GM18873 (cell line): Measurements from ENCODE around the gene USH2A.
"Not testable (repeated sequence)": the region's sequence is repeated elsewhere in the genome, so short reads cannot be mapped to it uniquely, and the experiment has no call there.

ENCODE experiments used
- ATAC-seq: cut with Tn5 transposase; IDR thresholded peaks from one replicate; pipeline ENCODE4 v1.9.1; 2021; ENCODE audit warnings: mild to moderate bottlenecking, moderate library complexity, moderate number of reproducible peaks; ENCODE audit not compliant: unreplicated experiment, low FRiP score

The USH2A gene

DNA sequence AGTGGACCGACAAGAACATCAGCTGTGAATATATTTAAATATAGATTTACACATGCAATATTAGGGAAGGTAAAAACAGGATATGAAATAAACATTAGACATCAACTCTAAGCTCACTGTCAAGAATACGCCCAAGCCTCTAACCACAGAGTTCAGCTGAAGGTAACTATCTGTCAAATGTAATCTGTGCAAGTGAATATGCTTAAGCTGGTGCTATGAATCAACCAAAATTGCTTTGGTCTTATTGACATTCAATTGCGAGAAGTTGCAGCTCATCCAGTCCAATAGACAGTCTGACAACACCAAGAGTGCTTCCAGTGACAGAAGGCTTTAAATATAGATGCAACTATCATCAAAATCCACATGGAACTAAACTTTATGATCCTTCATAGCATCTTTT is 32.3 kb downstream of the USH2A start:
- no peak for ATAC-seq

DNA sequence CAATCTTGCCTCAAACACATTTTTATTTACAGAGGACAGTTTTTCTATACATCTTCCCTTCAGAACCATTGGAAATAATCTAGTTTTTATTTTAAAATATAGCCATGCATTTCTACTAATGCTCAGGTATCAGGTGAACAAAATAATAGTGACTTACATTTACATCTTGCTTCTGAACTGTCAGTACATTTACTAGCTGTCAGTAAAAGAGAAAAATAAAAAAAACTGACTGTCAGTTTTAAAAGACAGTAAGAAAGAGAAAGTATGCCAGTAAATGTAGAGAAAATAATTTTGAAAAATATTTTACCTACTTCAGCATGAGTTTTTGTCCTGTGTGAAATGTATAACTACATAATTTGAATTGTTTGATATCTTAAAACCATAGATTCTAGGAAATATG is 33.5 kb downstream of the USH2A start:
- ATAC-seq: no peak

DNA sequence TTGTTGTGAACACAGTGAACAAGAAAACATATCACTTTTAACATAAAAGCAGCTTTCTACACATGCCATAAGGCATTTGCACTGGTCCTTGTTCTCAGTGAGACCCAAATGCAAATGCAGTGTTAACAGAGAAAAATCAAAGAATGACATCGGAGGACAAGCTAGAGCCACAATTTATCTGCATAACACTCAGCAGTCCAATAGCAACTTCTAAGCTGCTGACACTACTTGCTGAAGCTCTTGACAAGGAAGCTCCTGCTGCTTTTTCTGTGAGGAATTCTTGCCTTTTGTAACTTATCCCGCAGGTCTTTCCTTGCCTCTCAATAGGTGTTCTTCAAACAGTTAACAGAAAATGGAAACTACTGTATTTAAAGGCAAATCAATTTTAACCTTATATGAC is 34.7 kb downstream of the USH2A start:
- ATAC-seq: no peak

DNA sequence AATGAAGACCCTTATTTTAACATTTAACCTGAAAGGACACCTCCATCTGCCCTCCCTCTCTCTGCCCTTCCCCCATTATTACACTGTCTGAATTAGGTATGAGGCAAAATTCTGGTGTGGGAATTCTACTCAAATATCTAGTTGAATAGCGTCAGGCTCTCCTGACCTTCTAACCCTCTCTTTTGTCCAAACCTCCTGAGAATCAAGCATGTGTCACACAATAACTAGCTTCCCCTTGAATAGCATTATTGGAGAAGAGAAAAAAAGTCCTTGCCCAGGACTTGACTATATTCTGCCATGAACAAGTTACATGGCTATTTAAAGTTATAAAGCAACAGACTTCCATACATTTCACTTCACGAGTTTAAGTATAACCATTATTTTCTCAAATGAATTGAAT is 35.5 kb downstream of the USH2A start:
- ATAC-seq: no peak

DNA sequence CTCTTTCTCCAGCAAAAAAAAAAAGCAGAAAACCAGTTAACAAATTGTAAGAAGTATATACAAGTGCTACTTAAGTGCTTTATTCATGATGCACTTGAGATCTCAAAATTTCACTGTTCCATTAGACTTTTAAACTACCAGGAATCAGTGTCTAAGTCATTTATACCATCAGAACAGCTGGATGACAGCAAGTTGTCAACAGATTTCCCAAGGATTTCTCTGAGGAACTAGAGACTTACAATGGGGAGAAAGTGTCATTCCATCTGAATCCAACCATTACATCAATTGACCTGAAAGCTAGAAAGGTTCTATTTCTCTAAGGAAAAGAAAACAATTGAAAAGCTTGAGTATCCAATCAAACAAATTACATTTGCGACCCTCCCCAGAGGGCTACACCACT is 43.8 kb downstream of the USH2A start:
- no peak for ATAC-seq

DNA sequence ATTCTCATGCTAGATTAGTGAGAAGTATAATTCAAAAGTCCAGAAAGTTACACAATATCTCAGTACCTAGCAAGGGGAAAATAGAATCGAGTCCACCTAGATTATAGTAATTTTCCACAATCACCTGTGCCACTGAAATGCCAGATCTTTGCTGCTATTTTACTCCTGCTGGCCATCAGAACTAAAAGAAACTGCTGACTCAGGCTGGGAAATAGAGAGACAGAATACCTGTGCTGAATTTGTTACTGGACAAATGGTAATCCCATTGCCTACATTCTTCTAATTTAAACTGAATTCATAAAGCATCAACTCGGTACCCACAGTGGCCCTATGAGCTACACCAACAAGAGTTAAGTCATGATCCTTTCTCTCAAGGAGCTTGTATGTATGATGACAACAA is 55.0 kb downstream of the USH2A start:
- ATAC-seq: no peak

DNA sequence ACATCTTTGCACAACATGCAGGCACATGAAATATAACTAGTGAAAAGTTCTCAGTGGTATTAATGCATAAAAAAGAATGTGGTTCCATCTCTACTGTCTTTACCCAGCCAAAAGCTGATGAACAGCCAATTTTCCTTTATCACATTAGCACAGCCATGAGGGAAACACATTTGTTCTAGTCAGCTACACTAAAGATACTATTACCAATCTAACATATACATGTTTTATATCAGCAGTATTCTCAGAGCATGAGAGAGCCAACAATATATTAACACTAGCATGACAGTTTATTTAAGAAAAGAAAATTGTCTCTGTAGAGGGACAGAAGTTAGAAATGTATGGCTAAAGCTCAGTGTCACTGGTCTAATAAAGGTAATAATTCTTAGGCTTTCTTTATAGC is 56.3 kb downstream of the USH2A start:
- ATAC-seq: no peak

DNA sequence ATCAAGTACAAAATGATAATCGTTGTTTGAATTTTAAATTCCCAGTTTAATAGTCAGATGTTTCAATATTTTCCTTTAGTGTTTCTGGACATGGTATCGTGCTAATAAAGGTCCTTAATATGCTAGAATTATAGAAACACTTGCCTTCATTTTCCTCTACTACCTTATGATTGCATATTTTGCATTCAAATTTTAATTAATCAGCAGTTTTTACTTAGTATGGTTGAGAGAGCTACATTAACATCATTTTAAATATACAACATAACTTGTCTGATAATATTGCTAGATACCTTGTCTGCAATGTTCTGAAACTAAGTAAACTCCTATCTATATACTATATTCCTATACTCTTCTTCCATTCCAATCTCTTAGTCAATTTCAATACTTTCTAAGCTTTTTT is 66.3 kb downstream of the USH2A start:
- ATAC-seq: no peak

DNA sequence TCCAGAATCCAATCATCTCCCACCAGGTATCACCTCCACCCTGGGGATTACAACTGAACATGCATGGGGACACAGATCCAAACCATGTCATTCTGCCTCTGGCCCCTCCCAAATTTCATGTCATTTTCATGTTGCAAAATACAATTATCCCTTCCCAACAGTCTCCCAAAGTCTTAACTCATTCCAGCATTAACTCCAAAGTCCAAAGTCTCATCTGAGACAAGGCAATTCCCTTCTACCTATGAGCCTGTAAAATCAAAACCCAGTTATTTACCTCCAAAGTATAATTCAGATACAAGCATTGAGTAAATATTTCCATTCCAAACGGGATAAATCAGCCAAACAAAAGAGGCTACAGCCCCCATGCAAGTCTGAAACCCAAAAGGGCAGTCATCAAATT is 73.1 kb downstream of the USH2A start:
- ATAC-seq: no peak

DNA sequence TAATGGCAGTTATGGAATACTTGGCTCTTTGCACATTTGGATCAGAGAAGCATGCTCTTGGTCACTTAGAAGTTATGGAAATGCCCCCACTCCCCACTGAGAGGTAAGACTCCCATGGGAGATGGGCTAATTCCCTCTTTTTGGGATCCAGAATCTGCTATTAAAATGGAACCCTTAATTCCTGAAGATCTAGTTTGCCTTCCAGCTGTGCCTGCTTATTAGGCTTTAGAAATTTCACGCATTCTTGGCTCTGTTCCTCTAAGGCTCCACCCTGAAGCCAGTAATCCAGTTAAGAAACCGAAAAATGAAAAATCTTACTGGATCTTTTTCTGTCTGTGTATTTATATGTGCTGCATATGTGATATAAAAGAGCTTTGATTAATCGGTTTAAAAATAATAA is 76.7 kb downstream of the USH2A start:
- ATAC-seq: no peak

DNA sequence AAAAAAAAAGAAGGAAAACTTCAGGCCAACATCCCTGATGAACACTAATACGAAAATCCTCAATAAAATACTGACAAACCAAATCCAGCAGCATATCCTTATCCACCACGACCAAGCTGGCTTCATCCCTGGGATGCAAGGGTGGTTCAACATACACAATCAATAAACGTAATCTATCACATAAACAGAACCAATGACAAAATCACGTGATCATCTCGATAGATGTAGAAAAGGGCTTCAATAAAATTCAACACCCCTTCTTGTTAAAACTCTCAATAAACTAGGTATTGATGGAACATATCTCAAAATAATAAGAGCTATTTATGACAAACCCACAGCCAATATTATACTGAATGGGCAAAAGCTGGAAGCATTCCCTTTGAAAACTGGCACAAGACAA is 82.7 kb downstream of the USH2A start:
- not testable (repeated sequence) for ATAC-seq

DNA sequence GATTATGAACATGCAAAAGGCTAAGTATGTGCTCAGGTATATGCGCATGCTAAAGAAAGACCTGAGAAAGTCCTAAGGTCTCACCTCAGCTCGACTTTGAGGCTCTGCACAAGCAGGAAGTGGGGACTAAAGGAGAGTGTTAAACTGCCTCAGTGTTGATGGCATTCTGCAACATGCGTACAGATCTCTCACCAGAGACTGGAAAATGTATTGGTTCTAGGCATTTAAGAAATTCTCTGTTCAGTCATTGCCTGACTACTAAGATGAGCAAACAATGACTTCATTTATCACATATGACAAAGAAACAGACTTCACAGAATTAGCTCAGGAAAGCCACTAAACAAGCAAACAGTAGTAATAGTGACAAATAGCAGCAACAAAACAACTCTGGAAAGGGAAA is 90.8 kb downstream of the USH2A start:
- ATAC-seq: no peak

DNA sequence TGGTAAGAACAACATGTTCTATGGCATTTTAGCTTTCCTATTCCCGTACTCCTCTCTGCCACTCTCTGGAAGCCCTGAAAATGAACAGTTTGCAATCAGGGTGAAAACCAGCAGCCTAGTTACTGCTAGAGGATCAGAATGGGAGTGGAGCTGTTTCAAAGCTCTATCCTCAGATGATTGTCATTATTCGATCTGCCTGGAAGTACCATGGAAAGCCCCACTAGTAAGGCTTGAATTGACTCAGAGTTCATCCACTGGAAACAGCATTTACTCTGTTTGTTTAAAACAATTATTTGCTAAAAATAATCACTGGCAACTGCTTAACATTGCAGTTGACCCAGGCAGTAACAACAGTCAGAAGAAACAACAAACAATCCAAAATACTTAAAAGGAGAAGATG is 91.2 kb downstream of the USH2A start:
- ATAC-seq: no peak

DNA sequence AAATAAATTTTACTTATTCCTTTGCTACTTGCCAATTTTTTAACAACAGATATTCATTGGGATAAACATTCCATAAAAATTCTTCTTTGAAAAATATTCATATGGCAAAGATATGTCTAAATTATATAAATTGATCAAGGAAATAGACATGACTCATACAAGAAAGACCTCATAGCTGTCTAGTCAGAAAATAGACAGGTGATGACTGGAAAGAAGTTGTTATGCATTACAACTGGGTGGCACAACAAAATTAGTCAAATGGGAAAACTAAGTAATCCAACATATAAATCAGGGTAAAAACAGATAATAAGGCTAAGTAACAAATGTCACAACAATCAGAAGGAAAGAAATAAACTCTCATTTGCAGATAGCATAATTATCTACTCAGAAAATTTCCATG is 92.0 kb downstream of the USH2A start:
- no peak for ATAC-seq

DNA sequence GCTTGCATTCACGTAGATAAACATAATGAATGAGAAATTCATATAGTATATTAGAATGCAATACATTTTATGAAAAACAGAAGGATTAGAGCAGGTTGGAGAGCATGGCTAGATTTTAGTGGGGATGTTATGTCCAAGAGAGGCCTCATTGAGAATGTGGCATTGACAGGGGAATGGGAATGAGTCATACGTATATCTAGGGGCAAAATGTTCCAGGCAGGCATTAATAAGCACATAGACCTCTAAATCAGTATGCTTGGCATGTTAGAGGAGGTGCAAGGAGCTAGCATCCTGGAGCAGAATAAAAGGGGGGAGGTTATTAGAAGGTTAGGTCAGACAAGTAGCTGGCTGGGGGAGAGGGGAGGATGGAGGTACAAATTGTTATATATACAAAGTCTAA is 93.0 kb downstream of the USH2A start:
- no peak for ATAC-seq

DNA sequence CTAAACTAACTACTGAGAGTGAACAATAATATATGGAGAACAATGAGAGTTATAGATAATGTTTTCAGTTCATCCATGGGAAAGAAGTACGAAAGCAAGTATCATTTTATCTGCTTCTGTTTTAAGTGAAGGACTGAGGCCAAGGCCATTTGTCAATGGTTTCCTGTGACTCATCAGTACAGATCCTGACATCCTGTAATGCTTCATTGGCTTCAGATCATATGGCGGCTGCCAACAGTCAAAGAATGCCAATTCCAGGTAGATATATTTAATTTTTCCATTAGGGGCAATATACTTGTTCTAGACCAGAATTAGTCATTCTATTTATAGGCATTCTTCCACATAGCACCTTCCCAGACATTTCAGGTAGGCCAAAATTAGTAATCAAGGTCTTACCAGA is 97.3 kb downstream of the USH2A start:
- ATAC-seq: no peak

DNA sequence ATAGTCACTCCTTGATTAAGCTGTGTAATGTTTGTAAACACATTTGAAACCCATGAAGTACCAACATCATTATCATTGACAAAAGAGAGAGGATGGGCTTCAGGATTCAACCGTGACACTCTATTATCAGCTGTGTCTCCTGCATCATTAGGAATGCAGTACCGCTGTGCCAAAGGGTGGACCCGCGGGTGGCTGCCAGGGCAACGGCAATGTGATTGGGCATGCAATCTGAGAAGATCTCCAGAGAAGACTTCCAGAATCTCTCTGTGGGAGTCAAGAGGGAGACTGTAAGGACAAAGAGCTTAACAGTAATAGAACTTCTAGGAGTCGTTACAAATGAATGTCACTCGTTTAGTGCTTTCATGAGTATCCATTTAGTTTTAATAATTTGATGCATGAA is 97.9 kb downstream of the USH2A start:
- no peak for ATAC-seq

DNA sequence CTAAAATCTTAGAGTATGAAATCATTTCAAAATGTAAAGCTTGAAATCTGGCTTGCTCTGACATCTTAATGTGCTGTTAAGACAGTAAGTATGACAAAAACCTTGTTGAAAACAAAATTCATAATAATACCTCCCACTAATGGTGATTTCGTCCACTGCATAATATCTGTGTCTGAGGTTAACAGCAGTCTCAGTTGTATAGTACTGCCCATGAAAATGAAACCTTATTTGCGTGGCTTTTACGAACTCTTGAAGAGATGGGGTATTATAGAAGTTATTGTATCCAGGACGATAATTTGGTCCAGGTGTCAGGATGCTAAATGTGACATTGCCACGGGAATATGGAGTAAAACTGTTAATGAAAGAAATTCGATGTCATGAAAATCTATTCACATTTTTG is 99.9 kb downstream of the USH2A start:
- no peak for ATAC-seq

DNA sequence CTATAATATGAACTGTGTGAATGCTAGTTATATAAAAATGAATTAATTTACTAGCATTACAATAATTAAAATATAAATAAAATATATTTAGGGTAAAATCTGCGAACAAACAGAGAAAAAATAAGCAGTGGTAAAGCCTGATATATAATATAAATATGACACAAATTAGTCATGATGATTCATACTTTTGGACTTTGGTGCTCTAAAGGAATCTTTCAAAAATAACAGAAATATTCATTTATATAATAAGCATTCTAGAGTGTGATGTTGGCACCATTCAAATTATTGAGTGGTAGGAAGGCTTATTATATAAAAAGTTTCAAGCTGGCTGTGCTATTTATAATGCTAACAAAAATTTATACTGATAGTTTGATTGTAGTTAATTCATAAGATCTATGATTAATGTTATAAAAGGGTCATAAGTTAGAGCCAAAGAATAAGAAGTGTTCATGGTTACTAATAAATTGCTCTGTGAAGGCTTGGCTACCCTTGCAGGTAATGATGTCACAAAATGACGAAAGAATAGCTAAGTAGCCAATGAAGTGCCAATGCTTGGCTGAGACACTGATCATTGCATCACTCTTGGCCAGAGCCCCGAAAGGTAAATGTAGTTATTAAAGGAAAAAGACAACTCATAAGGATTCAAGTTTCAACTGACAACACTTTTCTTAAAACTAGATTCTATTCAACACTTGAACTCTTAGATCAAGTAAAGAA is 108.7 kb downstream of the USH2A start:
- ATAC-seq: no peak

DNA sequence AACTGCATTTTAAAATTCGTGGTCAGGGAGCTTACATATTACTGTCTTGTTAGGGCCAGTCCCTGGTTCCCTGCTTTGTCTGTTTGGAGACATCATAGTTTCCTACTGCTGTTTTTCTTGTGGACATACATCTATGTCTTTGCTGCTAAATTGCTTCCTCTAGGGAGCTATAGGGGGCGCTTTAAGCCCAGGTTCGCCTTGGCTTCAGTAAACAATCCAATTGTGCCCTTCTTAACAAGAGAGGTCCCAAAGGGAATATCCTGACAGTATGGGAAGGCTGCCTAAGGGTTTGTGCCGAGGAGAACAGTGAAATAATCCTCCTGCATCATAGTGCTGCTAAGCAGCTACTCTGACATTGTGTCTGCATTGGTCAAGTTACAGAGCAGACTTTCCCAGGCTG is 112.5 kb downstream of the USH2A start:
- ATAC-seq: no peak

DNA sequence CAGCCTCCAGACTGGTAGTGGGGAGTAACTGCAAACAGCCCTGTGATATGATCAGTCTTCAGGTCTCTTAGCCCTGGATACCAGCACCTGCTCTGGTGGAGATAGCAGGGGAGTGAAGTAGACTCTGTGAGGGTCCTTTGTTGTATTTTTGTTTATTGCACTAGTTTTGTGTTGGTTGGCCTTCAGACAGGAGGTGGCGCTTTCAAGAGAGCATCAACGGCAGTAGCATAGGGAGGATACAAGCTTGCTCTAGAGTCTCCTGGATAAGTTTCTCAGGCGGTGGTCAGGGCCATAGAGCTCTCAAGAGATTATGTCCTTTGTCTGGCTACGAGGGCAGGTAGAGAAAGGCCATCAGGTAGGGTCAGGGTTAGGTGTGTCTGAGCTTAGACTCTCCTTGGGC is 116.4 kb downstream of the USH2A start:
- no peak for ATAC-seq

DNA sequence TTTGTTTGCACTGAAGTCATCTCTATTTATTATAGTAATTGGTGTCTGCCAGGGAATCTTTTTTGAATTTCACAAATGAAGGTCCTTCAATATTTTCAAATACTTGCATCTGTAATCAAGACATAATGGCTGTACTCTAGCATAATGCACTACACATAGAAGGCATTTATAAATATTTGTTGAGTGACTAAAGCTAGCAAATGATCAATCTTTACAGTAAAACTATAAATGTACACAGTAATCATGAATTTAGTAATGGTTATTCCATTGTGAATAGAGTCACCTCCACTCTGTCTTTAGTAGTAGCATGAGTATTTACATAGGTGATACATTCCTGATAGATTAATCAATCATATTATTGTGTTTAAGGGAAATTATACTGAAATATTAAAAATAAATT is 119.6 kb downstream of the USH2A start:
- no peak for ATAC-seq

DNA sequence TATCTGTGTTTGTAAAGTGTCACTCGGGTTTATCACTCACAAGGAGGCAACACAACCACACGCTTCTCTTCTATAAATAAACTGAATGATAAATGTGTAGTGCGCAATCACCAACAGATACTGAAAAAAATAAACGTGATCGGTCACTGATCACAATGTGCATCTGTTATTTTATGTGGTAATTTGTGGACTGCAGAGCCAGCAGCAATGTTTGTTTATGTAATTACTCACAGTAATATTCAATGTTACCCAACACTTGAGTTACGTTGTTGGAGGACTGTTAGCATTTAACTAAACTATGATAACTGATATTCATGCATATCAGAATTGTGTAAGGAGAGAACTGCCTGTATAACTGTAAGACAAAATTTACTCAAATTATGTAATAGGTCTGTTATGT is 129.6 kb downstream of the USH2A start:
- ATAC-seq: no peak
